ENCODE data around the gene WFDC1. TPM values are rescaled to one million over a fixed set of nuclear protein-coding genes. Genes with fewer than 3 reads are reported as not detected.

Gene WFDC1
- total RNA-seq, 1 experiment from 2014 or later: not detected

DNA sequence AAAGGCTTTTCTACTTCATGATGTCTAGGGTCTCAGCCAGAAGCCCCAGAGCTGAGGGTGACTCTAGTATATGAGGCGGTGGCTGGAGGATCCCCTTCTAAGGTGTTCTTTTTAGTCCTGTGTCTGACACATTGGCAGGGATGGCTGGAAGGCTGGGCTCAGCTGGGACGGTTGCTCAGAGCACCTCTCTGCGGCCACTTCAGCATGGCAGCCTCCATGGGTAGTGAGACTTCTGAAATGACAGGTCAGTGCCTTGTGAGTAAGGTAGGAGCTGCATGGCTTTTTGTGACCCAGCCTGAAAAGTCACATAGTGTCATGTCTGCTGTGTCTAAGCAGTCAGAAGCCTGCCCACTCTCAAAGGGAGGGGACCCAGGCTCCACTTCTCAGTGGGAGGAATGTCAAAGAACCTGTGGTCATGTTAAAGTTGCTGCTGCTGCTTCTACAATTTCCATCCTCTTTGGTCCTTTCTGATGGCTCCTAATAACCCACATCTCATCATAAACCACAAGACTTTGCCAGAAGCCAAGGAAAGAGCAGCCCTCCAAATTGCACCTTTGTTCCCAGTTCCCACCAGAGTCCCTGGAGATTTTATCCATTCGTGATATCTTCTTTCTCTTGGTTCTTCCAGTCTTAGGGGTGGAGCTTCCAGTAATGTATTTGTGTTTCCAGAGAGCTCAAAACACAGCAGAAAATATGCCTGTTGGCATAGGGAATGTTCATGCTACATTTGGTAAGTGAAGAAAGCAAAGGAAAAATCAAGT, 39.4 kb upstream of the WFDC1 start:
- Mint-ChIP-seq H3K9me3 (ENCODE audit: low read depth, unreplicated experiment) (no peaks in the 10 kb centered on the region), H3K27ac (ENCODE audit: unreplicated experiment) (no peak overlapping the region), H3K4me3 (ENCODE audit: low read depth, unreplicated experiment) (no peak overlapping the region), H3K27me3 (ENCODE audit: unreplicated experiment) (peaks cover 93% of the 10 kb centered on the region), H3K36me3 (ENCODE audit: insufficient read depth, unreplicated experiment) (no peaks in the 10 kb centered on the region), H3K4me1 (ENCODE audit: low read depth, unreplicated experiment) (no peaks in the 10 kb centered on the region)
- intact Hi-C loops (cut with micrococcal nuclease; ENCODE audit: unreplicated experiment): no loop called here
- no TSS peak for BruUV-seq (replicated peaks)
- DNase-seq: no peak
- TF ChIP-seq, protein P1, sequence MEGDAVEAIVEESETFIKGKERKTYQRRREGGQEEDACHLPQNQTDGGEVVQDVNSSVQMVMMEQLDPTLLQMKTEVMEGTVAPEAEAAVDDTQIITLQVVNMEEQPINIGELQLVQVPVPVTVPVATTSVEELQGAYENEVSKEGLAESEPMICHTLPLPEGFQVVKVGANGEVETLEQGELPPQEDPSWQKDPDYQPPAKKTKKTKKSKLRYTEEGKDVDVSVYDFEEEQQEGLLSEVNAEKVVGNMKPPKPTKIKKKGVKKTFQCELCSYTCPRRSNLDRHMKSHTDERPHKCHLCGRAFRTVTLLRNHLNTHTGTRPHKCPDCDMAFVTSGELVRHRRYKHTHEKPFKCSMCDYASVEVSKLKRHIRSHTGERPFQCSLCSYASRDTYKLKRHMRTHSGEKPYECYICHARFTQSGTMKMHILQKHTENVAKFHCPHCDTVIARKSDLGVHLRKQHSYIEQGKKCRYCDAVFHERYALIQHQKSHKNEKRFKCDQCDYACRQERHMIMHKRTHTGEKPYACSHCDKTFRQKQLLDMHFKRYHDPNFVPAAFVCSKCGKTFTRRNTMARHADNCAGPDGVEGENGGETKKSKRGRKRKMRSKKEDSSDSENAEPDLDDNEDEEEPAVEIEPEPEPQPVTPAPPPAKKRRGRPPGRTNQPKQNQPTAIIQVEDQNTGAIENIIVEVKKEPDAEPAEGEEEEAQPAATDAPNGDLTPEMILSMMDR (IDR thresholded peaks at IDR 0.05; ENCODE audit: unreplicated experiment): no peak
- CTCF ChIA-PET: no interaction called here

- Mint-ChIP-seq H3K27me3 (ENCODE audit: unreplicated experiment) (peaks cover 87% of the 10 kb centered on the region), H3K4me1 (ENCODE audit: low read depth, unreplicated experiment) (no peaks in the 10 kb centered on the region), H3K27ac (ENCODE audit: unreplicated experiment) (no peak overlapping the region), H3K4me3 (ENCODE audit: low read depth, unreplicated experiment) (no peak overlapping the region), H3K36me3 (ENCODE audit: insufficient read depth, unreplicated experiment) (no peaks in the 10 kb centered on the region), H3K9me3 (ENCODE audit: low read depth, unreplicated experiment) (no peaks in the 10 kb centered on the region)
- intact Hi-C loops (cut with micrococcal nuclease; ENCODE audit: unreplicated experiment): no loop called here
- no peak for DNase-seq
- TF ChIP-seq, protein P1 (IDR thresholded peaks at IDR 0.05; ENCODE audit: unreplicated experiment): no peak
- CTCF ChIA-PET: no interaction called here
- no TSS peak for BruUV-seq (replicated peaks)
These were observed 36.4 kb upstream of the WFDC1 start for GRCh38 chr16:84258266-84258665.

DNA sequence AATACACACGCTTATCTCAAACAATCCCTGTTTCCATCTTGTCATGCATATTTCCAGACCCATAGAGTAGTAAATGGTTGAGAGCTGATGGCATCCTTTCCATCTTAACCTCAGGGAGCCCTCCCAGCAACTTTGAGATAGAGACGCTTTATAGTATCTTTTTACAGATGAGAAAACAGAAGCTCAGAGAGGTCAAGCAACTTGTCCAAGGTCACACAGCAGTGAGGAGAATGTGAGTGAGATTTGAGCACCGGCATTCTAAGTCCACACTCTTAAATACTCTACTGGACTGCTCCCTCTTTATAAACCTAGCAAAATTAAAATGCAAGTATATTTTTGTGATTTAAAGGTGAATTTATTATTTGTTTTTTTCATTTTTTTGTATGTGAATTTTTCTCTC, 35.0 kb upstream of the WFDC1 start:
- CTCF ChIA-PET: interaction anchor here (0.7 kb wide), 1 partner anchor 333 kb away, joined by 5 read pairs; no protein-coding TSS in a partner anchor
- H3K27me3 Mint-ChIP-seq (ENCODE audit: unreplicated experiment): peaks cover 90% of the 10 kb centered on the region
- no TSS peak for BruUV-seq (replicated peaks)
- intact Hi-C loops (cut with micrococcal nuclease; ENCODE audit: unreplicated experiment): no loop called here
- no peaks in the 10 kb centered on the region for H3K4me1 Mint-ChIP-seq (ENCODE audit: low read depth, unreplicated experiment)
- TF ChIP-seq, protein P1 (IDR thresholded peaks at IDR 0.05; ENCODE audit: unreplicated experiment): no peak
- no peaks in the 10 kb centered on the region for H3K9me3 Mint-ChIP-seq (ENCODE audit: low read depth, unreplicated experiment)
- H3K27ac Mint-ChIP-seq (ENCODE audit: unreplicated experiment): no peak overlapping the region
- DNase-seq: no peak
- no peak overlapping the region for H3K4me3 Mint-ChIP-seq (ENCODE audit: low read depth, unreplicated experiment)
- no peaks in the 10 kb centered on the region for H3K36me3 Mint-ChIP-seq (ENCODE audit: insufficient read depth, unreplicated experiment)

- Mint-ChIP-seq H3K9me3 (ENCODE audit: low read depth, unreplicated experiment) (no peaks in the 10 kb centered on the region), H3K27ac (ENCODE audit: unreplicated experiment) (no peak overlapping the region), H3K4me1 (ENCODE audit: low read depth, unreplicated experiment) (no peaks in the 10 kb centered on the region), H3K4me3 (ENCODE audit: low read depth, unreplicated experiment) (no peak overlapping the region), H3K36me3 (ENCODE audit: insufficient read depth, unreplicated experiment) (no peaks in the 10 kb centered on the region), H3K27me3 (ENCODE audit: unreplicated experiment) (peaks cover 91% of the 10 kb centered on the region)
- BruUV-seq (replicated peaks): no TSS peak
- intact Hi-C loops (cut with micrococcal nuclease; ENCODE audit: unreplicated experiment): no loop called here
- no peak for DNase-seq
- TF ChIP-seq, protein P1 (IDR thresholded peaks at IDR 0.05; ENCODE audit: unreplicated experiment): no peak
- CTCF ChIA-PET: interaction anchor here (0.7 kb wide), 1 partner anchor 248 kb away, joined by 7 read pairs; no protein-coding TSS in a partner anchor
These were observed 33.7 kb upstream of the WFDC1 start for GRCh38 chr16:84260766-84261554.

Measured in Calu3 (cell line).